HepG2 (cell line): Measurements from ENCODE around the gene DNAJA2. TPM values are rescaled to one million over a fixed set of nuclear protein-coding genes. Genes with fewer than 3 reads are reported as not detected.

ENCODE experiments used
- SRSF4 ChIP-seq: fragments of 200-400 bp; formaldehyde crosslinking; IDR thresholded peaks from one replicate; pipeline ENCODE4 v1.6.1; 2018; ENCODE audit warnings: mild to moderate bottlenecking, low read depth, low read length, moderate library complexity; ENCODE audit not compliant: poor library complexity, severe bottlenecking
- TGIF2 ChIP-seq: IDR thresholded peaks from 2 replicates; pipeline ENCODE4 v1.6.1; 2016; ENCODE audit warnings: control low read depth, missing compliant biosample characterization
- ZNF253 ChIP-seq: sonication (generic); formaldehyde crosslinking; IDR thresholded peaks from 2 replicates; pipeline ENCODE4 v1.8.0; 2022; ENCODE audit warnings: mild to moderate bottlenecking, missing genetic modification reagents, borderline replicate concordance
- ZNF788 ChIP-seq: sonication (generic); formaldehyde crosslinking; IDR thresholded peaks from 2 replicates; pipeline ENCODE4 v1.5.0; 2020; ENCODE audit warnings: mild to moderate bottlenecking, missing genetic modification reagents, borderline replicate concordance
- polyA plus RNA-seq, 8 experiments: library from polyadenylated mRNA; depleted of rRNA in 3 of 8; stranded (reverse) in 7 of 8; unstranded in 1 of 8; fragments of >200 nt; fragmentation: Illumina TruSeq in 4 of 8; extraction: Trizol in 4 of 8; gene quantifications; 2 replicates each; pipeline versions ENCODE4 v1.2.1 to v1.2.3, GENCODE V29; 2011 to 2016; ENCODE audit warnings: low read depth in 4 of 8, missing spikeins in 1 of 8, mixed read lengths in 1 of 8; ENCODE audit not compliant: insufficient read depth in 1 of 8
- total RNA-seq, 5 experiments: library from RNA; depleted of rRNA; stranded (reverse); fragments of >200 nt; fragmentation: Illumina TruSeq; extraction: Trizol; gene quantifications; 2 replicates each; pipeline ENCODE4 v1.2.3, GENCODE V29; 2016; ENCODE audit warnings: low read depth in 1 of 5
- TF ChIP-seq, protein P1 (sequence below): IDR thresholded peaks from 2 replicates; pipeline ENCODE4 v1.6.1; 2016; ENCODE audit warnings: low read depth, missing genetic modification reagents, missing compliant biosample characterization
- TF ChIP-seq, protein P2 (sequence below): sonication (generic); formaldehyde crosslinking; IDR thresholded peaks from 2 replicates; pipeline ENCODE4 v1.5.0; 2020; ENCODE audit warnings: missing genetic modification reagents, mild to moderate bottlenecking, borderline replicate concordance
- TF ChIP-seq, protein P3 (sequence below): sonication (generic); formaldehyde crosslinking; IDR thresholded peaks from 2 replicates; pipeline ENCODE4 v1.5.0; 2020; ENCODE audit warnings: mild to moderate bottlenecking, missing genetic modification reagents

DNAJA2 gene
- total and polyA plus RNA-seq, 2 of the 13 experiments (the other 11 are each of a cell fraction or from before 2014, with no cell fraction given), result 25.4 to 176 TPM

DNA sequence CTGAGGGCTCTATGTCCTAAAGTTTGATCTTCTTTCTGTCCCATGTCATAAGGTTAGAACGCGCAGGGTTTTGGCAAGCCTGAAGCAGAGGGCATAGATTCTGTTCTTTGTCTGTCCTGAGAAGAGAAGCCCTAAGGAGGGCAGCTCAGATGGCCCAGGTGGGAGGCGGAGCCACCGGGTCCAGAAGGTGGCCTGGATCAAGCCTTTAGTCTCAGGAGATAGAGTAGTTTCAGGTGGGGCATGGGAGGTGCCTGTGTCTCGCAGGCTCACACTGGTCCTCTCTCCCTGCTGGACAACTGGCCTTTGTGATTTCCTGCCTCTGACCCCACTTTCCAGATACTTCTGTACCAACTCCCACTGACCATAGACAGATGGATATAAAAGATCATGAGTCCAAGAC lies 44.2 kb upstream of the DNAJA2 start (continued):
- TF ChIP-seq, protein P1, sequence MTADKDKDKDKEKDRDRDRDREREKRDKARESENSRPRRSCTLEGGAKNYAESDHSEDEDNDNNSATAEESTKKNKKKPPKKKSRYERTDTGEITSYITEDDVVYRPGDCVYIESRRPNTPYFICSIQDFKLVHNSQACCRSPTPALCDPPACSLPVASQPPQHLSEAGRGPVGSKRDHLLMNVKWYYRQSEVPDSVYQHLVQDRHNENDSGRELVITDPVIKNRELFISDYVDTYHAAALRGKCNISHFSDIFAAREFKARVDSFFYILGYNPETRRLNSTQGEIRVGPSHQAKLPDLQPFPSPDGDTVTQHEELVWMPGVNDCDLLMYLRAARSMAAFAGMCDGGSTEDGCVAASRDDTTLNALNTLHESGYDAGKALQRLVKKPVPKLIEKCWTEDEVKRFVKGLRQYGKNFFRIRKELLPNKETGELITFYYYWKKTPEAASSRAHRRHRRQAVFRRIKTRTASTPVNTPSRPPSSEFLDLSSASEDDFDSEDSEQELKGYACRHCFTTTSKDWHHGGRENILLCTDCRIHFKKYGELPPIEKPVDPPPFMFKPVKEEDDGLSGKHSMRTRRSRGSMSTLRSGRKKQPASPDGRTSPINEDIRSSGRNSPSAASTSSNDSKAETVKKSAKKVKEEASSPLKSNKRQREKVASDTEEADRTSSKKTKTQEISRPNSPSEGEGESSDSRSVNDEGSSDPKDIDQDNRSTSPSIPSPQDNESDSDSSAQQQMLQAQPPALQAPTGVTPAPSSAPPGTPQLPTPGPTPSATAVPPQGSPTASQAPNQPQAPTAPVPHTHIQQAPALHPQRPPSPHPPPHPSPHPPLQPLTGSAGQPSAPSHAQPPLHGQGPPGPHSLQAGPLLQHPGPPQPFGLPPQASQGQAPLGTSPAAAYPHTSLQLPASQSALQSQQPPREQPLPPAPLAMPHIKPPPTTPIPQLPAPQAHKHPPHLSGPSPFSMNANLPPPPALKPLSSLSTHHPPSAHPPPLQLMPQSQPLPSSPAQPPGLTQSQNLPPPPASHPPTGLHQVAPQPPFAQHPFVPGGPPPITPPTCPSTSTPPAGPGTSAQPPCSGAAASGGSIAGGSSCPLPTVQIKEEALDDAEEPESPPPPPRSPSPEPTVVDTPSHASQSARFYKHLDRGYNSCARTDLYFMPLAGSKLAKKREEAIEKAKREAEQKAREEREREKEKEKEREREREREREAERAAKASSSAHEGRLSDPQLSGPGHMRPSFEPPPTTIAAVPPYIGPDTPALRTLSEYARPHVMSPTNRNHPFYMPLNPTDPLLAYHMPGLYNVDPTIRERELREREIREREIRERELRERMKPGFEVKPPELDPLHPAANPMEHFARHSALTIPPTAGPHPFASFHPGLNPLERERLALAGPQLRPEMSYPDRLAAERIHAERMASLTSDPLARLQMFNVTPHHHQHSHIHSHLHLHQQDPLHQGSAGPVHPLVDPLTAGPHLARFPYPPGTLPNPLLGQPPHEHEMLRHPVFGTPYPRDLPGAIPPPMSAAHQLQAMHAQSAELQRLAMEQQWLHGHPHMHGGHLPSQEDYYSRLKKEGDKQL, result no peak
- TF ChIP-seq, protein P2, sequence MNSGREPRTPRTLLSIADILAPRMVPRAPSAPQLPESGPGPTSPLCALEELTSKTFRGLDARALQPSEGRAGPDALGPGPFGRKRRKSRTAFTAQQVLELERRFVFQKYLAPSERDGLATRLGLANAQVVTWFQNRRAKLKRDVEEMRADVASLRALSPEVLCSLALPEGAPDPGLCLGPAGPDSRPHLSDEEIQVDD, result no peak
- no peak for TF ChIP-seq ZNF788 (CRISPR knock-in tag)
- no peak for TF ChIP-seq SRSF4
- no peak for TF ChIP-seq ZNF253 (CRISPR knock-in tag)
- no peak for TF ChIP-seq TGIF2 (CRISPR knock-in tag)
- TF ChIP-seq, protein P3, sequence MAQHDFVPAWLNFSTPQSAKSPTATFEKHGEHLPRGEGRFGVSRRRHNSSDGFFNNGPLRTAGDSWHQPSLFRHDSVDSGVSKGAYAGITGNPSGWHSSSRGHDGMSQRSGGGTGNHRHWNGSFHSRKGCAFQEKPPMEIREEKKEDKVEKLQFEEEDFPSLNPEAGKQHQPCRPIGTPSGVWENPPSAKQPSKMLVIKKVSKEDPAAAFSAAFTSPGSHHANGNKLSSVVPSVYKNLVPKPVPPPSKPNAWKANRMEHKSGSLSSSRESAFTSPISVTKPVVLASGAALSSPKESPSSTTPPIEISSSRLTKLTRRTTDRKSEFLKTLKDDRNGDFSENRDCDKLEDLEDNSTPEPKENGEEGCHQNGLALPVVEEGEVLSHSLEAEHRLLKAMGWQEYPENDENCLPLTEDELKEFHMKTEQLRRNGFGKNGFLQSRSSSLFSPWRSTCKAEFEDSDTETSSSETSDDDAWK (CRISPR knock-in tag), result no peak
